Heart left ventricle (tissue), 16 donors: ENCODE results near the gene SORCS1. TPM values are rescaled to one million over a fixed set of nuclear protein-coding genes. Genes with fewer than 3 reads are reported as not detected.

Source experiments
- ATAC-seq, 4 donors: fragments of 200-7000 bp; cut with Tn5 transposase; one replicate each; pipeline ENCODE4 v1.9.1; 2020 to 2022; ENCODE audit warnings: moderate library complexity in 4 of 4, mild to moderate bottlenecking in 3 of 4, moderate number of reproducible peaks in 1 of 4
- DNase-seq, 5 donors: peaks; one replicate each; pipeline ENCODE4 v3.0.0-alpha.2; 2020
- H3K27ac ChIP-seq, 12 donors: fragments of 200-600 bp; sonication (generic) in 4 of 12; one replicate each; pipeline versions ENCODE4 v1.5.0 to v1.8.0; 2016 to 2022; ENCODE audit warnings: mild to moderate bottlenecking in 2 of 12
- H3K27me3 ChIP-seq, 9 donors: fragments of 200-600 bp; sonication (generic) in 2 of 9; one replicate each; pipeline versions ENCODE4 v1.5.1 to v1.8.0; 2016 to 2022; ENCODE audit warnings: mild to moderate bottlenecking in 3 of 9
- H3K36me3 ChIP-seq, 9 donors: fragments of 200-600 bp; sonication (generic) in 2 of 9; one replicate each; pipeline versions ENCODE4 v1.5.0 to v1.8.0; 2018 to 2022; ENCODE audit warnings: mild to moderate bottlenecking in 2 of 9
- H3K4me1 ChIP-seq, 12 donors: fragments of 200-600 bp; sonication (generic) in 4 of 12; one replicate each; pipeline versions ENCODE4 v1.5.0 to v1.8.0; 2016 to 2022; ENCODE audit warnings: mild to moderate bottlenecking in 3 of 12
- H3K4me3 ChIP-seq, 12 donors: fragments of 200-600 bp; sonication (generic) in 4 of 12; one replicate each; pipeline versions ENCODE4 v1.5.0 to v1.8.0; 2017 to 2022; ENCODE audit warnings: mild to moderate bottlenecking in 9 of 12, moderate library complexity in 4 of 12
- H3K9me3 ChIP-seq, 12 donors: fragments of 200-600 bp; sonication (generic) in 4 of 12; one replicate each; pipeline versions ENCODE4 v1.5.0 to v1.8.0; 2016 to 2022; ENCODE audit warnings: mild to moderate bottlenecking in 1 of 12
- POLR2A ChIP-seq, 2 donors: fragments of 450-650 bp; IDR thresholded peaks; one replicate each; pipeline ENCODE4 v1.6.1; 2017; ENCODE audit warnings: antibody characterized with exemption in 2 of 2, mild to moderate bottlenecking in 2 of 2, moderate library complexity in 2 of 2
- WGBS, 4 donors: extraction: QIAGEN DNeasy Blood & Tissue Kit in 2 of 4; methylation state at CpG; one replicate each; pipeline versions ENCODE4 v1.1.5 to v1.1.7; 2013 to 2018; 5-methylcytosine and 5-hydroxymethylcytosine counted together
- intact Hi-C, 10 donors: fragments of 100-400 bp; cut with DNase I; formaldehyde crosslinking; loops; one replicate each; pipeline versions ENCODE4 v1.11.1 to v1.14.2; 2022
- polyA plus RNA-seq, 2 donors: library from polyadenylated mRNA; stranded (reverse); fragments of 200-250 nt; gene quantifications; one replicate each; pipeline ENCODE4 v1.2.3, GENCODE V29; 2013
- total RNA-seq, 9 donors: library from RNA; depleted of rRNA in 2 of 9; stranded (reverse); fragments of >200 nt in 2 of 9; fragmentation: NEBNext Ultra II Directional in 3 of 9; extraction: Animal tissue kit (Norgen Biotek cat#: 25700) in 3 of 9; gene quantifications; one replicate each; pipeline versions ENCODE4 v1.1.0 to v1.2.4, GENCODE V29; 2016 to 2023
- TF ChIP-seq, protein P1 (sequence below), 12 donors: fragments of 200-600 bp; sonication (generic) in 4 of 12; IDR thresholded peaks; one replicate each; pipeline versions ENCODE4 v1.5.0 to v1.8.0; 2018 to 2022; ENCODE audit warnings: antibody characterized with exemption in 12 of 12, mild to moderate bottlenecking in 5 of 12
- donor health status: ischemic (EF 13 %, LVEDD 7.1; RV severe dilation, severe dysfunction).
- donor health status: healthy with polysubstance abuse.
- donor health status: DM: no; HTN: yes; CAD: no.
- donor health status: DM: no; HTN: no; CAD: no.
- donor health status: ischemic (EF 25% LVEDD 6.9; RV normal size, moderate dysfunction).
- donor health status: ischemic (EF 25% LVEDD 5.7; RV mildly dilated, moderate dysfunction).
- donor health status: healthy.
- donor health status: DM: yes; HTN: yes; CAD: no.
- donor health status: ischemic (EF 35%, LVEDD 5.7; RV mildly dilated, moderate dysfunction).
- donor health status: nonischemic (EF 11% LVEDD 7.7; RV severe dilation, severe dysfunction).
- donor health status: DM: yes; HTN: yes; CAD: no.
- donor health status: PGD.
- donor health status: ischemic (EF 29% LVEDD 5.4; RV normal size, mild dysfunction).
- donor health status: nonischemic (EF 23%, LVEDD 6.1; RV moderate dilation, normal function).

Gene SORCS1
- total and polyA plus RNA-seq, 11 donors: 0.23 to 5.7 (median 1.1) TPM

DNA sequence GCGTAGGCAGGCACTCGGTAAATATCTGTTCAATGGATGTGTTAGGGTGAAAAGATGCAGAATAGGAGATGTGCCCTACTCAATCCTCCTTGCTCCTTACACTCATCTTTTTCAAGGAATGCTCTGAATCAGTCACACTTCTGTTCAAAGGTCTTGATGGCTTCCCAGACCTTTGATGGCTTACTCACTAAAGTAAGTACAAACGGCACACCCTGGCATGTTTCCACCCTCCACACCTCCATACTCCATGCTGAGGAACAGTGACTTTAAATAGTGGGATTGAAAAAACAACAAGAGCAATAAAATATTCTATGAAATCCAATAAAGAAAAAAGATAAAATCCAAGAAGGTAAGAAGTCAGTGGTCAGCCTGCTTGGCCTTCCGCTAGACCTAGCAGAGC is 569.2 kb downstream of the SORCS1 start:
- Histone ChIP-seq H3K27ac (no peak overlapping the region), H3K4me3 (no peak overlapping the region), H3K27me3 (peaks cover 0 to 4% (median 0%) of the 10 kb centered on the region in 9 donors), H3K4me1 (no peaks in the 10 kb centered on the region), H3K9me3 (no peaks in the 10 kb centered on the region), H3K36me3 (no peaks in the 10 kb centered on the region)
- 85 to 90% (median 89%) methylated on average over 4 of the region's 4 CpGs for WGBS, 4 donors
- no peak for TF ChIP-seq POLR2A (IDR thresholded peaks at IDR 0.05)
- TF ChIP-seq, protein P1, sequence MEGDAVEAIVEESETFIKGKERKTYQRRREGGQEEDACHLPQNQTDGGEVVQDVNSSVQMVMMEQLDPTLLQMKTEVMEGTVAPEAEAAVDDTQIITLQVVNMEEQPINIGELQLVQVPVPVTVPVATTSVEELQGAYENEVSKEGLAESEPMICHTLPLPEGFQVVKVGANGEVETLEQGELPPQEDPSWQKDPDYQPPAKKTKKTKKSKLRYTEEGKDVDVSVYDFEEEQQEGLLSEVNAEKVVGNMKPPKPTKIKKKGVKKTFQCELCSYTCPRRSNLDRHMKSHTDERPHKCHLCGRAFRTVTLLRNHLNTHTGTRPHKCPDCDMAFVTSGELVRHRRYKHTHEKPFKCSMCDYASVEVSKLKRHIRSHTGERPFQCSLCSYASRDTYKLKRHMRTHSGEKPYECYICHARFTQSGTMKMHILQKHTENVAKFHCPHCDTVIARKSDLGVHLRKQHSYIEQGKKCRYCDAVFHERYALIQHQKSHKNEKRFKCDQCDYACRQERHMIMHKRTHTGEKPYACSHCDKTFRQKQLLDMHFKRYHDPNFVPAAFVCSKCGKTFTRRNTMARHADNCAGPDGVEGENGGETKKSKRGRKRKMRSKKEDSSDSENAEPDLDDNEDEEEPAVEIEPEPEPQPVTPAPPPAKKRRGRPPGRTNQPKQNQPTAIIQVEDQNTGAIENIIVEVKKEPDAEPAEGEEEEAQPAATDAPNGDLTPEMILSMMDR (IDR thresholded peaks at IDR 0.05): no peak
- DNase-seq (no peak), ATAC-seq (no peak)
- intact Hi-C loops: no loop called here

DNA sequence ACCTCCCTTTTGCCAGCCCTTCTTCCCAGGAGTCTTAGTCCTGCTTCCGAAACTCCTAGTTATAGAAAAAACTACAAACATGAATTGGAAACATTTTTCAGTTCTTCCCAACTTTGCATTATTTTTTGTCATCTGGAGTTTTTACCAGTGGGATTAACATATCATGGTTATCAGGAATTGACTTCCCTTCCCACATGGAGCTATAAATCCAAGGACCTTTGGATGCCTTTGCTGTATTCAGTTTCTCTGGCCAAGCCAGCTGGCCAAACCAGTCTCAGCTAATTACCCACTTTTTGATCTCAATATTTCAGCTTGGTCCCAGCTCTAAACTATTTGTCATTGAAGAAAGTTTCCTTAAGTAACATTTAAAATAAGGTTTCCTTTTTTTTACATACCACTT is 570.6 kb downstream of the SORCS1 start:
- ATAC-seq: no peak
- Histone ChIP-seq H3K9me3 (no peaks in the 10 kb centered on the region), H3K36me3 (no peaks in the 10 kb centered on the region), H3K27ac (no peak overlapping the region), H3K27me3 (no peaks in the 10 kb centered on the region), H3K4me3 (no peak overlapping the region), H3K4me1 (no peaks in the 10 kb centered on the region)
- 68 to 82% (median 76%) methylated on average over 1 of the region's 1 CpG for WGBS, 4 donors
- no peak for TF ChIP-seq POLR2A (IDR thresholded peaks at IDR 0.05)
- TF ChIP-seq, protein P1 (IDR thresholded peaks at IDR 0.05): no peak
- no peak for DNase-seq
- intact Hi-C loops: no loop called here

DNA sequence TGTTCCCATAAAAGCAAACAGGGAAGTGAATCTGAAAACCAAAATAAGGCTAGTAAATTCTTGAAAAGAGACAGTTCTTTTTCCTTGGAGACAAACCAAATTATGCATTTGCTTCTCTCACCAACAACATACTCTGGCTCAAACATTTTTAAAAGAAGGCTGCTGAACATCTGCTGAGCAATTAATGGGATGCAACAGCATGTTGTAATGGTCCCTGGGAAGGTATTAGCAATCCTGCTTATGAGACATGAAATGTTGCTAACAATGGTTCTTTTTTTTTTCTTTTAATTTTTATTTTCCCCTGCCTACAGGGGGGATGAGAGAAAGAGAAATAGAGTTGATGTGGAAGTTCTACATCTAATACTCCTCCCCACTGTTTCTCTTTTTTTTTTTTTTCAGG is 572.1 kb downstream of the SORCS1 start:
- Histone ChIP-seq H3K27me3 (no peaks in the 10 kb centered on the region), H3K36me3 (no peaks in the 10 kb centered on the region), H3K9me3 (no peaks in the 10 kb centered on the region), H3K4me3 (no peak overlapping the region), H3K4me1 (no peaks in the 10 kb centered on the region), H3K27ac (no peak overlapping the region)
- ATAC-seq (peak in 1 of 4 donors; percentile 22), DNase-seq (no peak)
- TF ChIP-seq, protein P1 (IDR thresholded peaks at IDR 0.05): no peak
- no peak for TF ChIP-seq POLR2A (IDR thresholded peaks at IDR 0.05)
- intact Hi-C loops: no loop called here

DNA sequence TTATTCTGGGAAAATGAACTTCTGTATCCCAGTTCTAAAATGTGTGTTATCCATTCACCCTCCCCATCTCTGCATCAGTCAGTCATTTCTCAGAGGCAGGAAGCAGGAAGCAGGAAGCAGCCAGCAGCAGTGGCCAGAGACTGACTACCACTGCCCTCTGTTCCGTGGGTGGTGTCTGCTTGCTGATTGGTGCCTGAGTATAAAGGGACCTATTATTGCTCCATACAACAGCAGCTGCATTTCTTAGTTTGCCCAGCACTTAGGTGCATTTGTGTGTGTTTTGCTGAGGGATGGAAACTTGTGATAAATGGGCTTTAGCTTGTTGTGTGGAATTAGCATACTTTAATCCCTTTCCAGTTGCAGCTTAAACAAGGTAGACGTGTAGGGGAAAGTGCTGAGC is 582.2 kb downstream of the SORCS1 start:
- intact Hi-C loops: no loop called here
- H3K27me3 ChIP-seq: peaks cover 0 to 5% (median 0%) of the 10 kb centered on the region in 9 donors
- no peak for DNase-seq
- H3K4me1 ChIP-seq: no peaks in the 10 kb centered on the region
- WGBS, 4 donors: 44 to 55% (median 50%) methylated on average over 2 of the region's 2 CpGs
- no peak overlapping the region for H3K4me3 ChIP-seq
- H3K27ac ChIP-seq: no peak overlapping the region
- ATAC-seq: peak in 2 of 4 donors; percentile 36 to 54
- peaks cover 0 to 7% (median 0%) of the 10 kb centered on the region in 12 donors for H3K9me3 ChIP-seq
- no peak for TF ChIP-seq POLR2A (IDR thresholded peaks at IDR 0.05)
- TF ChIP-seq, protein P1 (IDR thresholded peaks at IDR 0.05): no peak
- no peaks in the 10 kb centered on the region for H3K36me3 ChIP-seq
